Small intestine (tissue), 7 donors: ENCODE measurements around the gene TAF8. TPM values are rescaled to one million over a fixed set of nuclear protein-coding genes. Genes with fewer than 3 reads are reported as not detected.

ENCODE experiments used
- DNase-seq, 2 donors: peaks; one replicate each; pipeline versions ENCODE4 v3.0.0 to v3.0.0-alpha.2; 2013
- FAIRE-seq: peaks from 2 replicates; lab custom pipeline; 2012; peaks lifted over from hg19 to GRCh38; lab: Jason Lieb, UNC
- H3K27ac ChIP-seq, 3 donors: one replicate each; pipeline ENCODE4 v1.5.1; 2013; ENCODE audit warnings: low read length in 2 of 3, mild to moderate bottlenecking in 2 of 3, control low read depth in 1 of 3, inconsistent platforms in 1 of 3, low read depth in 1 of 3, moderate library complexity in 1 of 3
- H3K27me3 ChIP-seq, 3 donors: one replicate each; pipeline ENCODE4 v1.6.1; 2013; ENCODE audit warnings: low read length in 3 of 3, inconsistent platforms in 1 of 3; ENCODE audit not compliant: control insufficient read depth in 3 of 3, insufficient read depth in 3 of 3
- H3K36me3 ChIP-seq, 3 donors: one replicate each; pipeline ENCODE4 v1.6.1; 2013; ENCODE audit warnings: low read length in 3 of 3, inconsistent platforms in 1 of 3, low read depth in 1 of 3, mild to moderate bottlenecking in 1 of 3, moderate library complexity in 1 of 3; ENCODE audit not compliant: control insufficient read depth in 3 of 3, insufficient read depth in 2 of 3
- H3K4me1 ChIP-seq, 3 donors: one replicate each; pipeline ENCODE4 v1.6.1; 2013; ENCODE audit warnings: low read length in 2 of 3, inconsistent platforms in 1 of 3, low read depth in 1 of 3, mild to moderate bottlenecking in 1 of 3, moderate library complexity in 1 of 3; ENCODE audit not compliant: control insufficient read depth in 3 of 3, insufficient read depth in 2 of 3
- H3K4me3 ChIP-seq, 3 donors: one replicate each; pipeline ENCODE4 v1.5.1; 2013; ENCODE audit warnings: low read length in 3 of 3, control low read depth in 1 of 3, inconsistent platforms in 1 of 3, low read depth in 1 of 3, mild to moderate bottlenecking in 1 of 3, moderate library complexity in 1 of 3
- H3K9me3 ChIP-seq, 2 donors: one replicate each; pipeline ENCODE4 v1.6.1; 2013; ENCODE audit warnings: low read depth in 1 of 2, low read length in 1 of 2; ENCODE audit not compliant: control insufficient read depth in 2 of 2, insufficient read depth in 1 of 2
- WGBS, 3 donors: extraction: QIAGEN DNeasy Blood & Tissue Kit; methylation state at CpG; one replicate each; pipeline ENCODE4 v1.1.7; 2013; 5-methylcytosine and 5-hydroxymethylcytosine counted together
- polyA plus RNA-seq, 4 donors: library from polyadenylated mRNA; stranded (reverse) in 3 of 4; unstranded in 1 of 4; fragments of 200-250 nt in 3 of 4; fragments of 120-200 nt in 1 of 4; gene quantifications; one replicate each; pipeline versions ENCODE4 v1.2.1 to v1.2.3, GENCODE V29; 2013
- donor health status: healthy with polysubstance abuse.
- donor health status: control.
- donor health status: control.
- donor health status: Bipolar disorder and iron deficiency.
- donor health status: healthy.

Gene TAF8
- polyA plus RNA-seq, 4 donors: 6.7 to 33.6 (median 10.8) TPM

- H3K9me3 ChIP-seq: no peaks in the 10 kb centered on the region
- H3K4me1 ChIP-seq: peaks cover 3 to 24% (median 4%) of the 10 kb centered on the region in 3 donors
- FAIRE-seq (no peak), DNase-seq (peak; percentile 27 to 48)
- no peak overlapping the region for H3K4me3 ChIP-seq
- WGBS, 3 donors: 3 to 18% (median 12%) methylated on average over 11 of the region's 11 CpGs
- H3K27ac ChIP-seq: no peak overlapping the region
- no peaks in the 10 kb centered on the region for H3K36me3 ChIP-seq
- no peaks in the 10 kb centered on the region for H3K27me3 ChIP-seq
These were observed 40.0 kb upstream of the TAF8 start for GRCh38 chr6:42010185-42010891.

GRCh38 chr6:42010909-42011308 lies 39.4 kb upstream of the TAF8 start:
- no peak for FAIRE-seq
- Histone ChIP-seq H3K4me1 (peaks cover 3 to 18% (median 4%) of the 10 kb centered on the region in 3 donors), H3K27ac (no peak overlapping the region), H3K27me3 (no peaks in the 10 kb centered on the region), H3K4me3 (no peak overlapping the region), H3K9me3 (no peaks in the 10 kb centered on the region), H3K36me3 (no peaks in the 10 kb centered on the region)
- DNase-seq: no peak
- 62 to 73% (median 69%) methylated on average over 1 of the region's 1 CpG for WGBS, 3 donors

DNA sequence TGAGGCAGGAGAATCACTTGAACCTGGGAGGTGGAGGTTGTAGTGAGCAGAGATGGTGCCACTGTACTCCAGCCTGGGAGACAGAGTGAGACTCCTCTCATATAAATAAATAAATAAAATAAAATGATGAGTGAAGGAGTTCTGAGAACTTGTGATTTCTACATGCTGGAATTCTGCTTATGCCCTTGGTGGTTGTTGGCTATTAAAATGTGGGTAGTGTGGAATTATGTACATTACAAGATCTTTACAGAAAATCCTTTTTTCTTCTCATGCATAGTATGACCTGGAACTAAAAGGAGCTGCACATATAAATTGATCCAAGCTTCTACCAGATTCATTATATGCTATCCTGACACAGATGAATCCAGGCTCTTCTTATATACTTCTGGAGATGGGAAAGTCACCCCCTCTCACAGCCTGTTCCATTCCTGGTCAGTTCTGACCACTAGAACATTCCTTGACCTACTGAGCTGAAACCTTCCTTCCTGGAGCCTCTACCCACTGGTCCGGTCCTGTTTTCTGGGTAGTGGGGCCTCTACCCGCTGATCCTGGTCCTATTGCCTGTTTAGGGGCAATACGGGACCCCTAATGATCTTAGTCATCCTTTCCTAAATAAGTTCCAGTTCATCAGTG lies 37.7 kb upstream of the TAF8 start:
- Histone ChIP-seq H3K27ac (no peak overlapping the region), H3K4me1 (peaks cover 3 to 12% (median 4%) of the 10 kb centered on the region in 3 donors), H3K36me3 (no peaks in the 10 kb centered on the region), H3K27me3 (no peaks in the 10 kb centered on the region), H3K9me3 (no peaks in the 10 kb centered on the region), H3K4me3 (no peak overlapping the region)
- no peak for DNase-seq
- 96 to 97% (median 96%) methylated on average over 3 of the region's 3 CpGs for WGBS, 3 donors
- no peak for FAIRE-seq

- 70 to 77% (median 75%) methylated on average over 2 of the region's 2 CpGs for WGBS, 3 donors
- no peak for FAIRE-seq
- Histone ChIP-seq H3K4me3 (no peak overlapping the region), H3K4me1 (peaks cover 3 to 11% (median 4%) of the 10 kb centered on the region in 3 donors), H3K27me3 (no peaks in the 10 kb centered on the region), H3K9me3 (no peaks in the 10 kb centered on the region), H3K27ac (no peak overlapping the region), H3K36me3 (no peaks in the 10 kb centered on the region)
- no peak for DNase-seq
These were observed 37.2 kb upstream of the TAF8 start for GRCh38 chr6:42013134-42013516.

DNA sequence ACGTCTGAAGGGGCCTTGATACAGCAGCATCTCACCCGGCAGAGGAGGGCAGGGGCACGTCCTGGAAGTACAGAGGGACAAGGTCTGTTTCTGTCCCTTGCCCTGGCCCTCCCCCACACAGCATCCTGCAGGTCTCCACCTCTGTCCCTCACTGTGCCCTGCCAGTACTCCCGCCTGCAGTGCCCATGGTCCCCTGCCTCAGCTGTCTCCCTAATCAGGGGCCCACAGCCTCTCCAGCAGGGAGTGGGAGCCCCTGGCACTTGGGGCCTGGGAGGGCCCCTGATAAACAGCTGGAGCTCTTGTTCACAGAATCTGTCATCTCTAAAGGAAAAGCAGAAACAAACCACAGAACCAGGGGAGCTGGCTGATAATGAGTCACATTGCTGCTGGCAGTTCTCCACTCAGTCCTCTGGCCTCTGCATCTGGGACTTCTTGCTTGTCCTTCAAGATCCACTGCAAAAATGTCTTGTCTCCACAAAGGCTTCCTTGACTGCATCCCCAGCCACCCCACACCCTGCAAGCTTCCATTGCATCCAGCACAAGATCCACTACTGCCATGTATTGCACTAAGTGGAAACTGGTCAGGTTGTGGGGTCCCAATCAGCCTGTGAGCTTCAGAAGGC lies 33.2 kb upstream of the TAF8 start:
- no peak overlapping the region for H3K27ac ChIP-seq
- DNase-seq: no peak
- no peak for FAIRE-seq
- no peaks in the 10 kb centered on the region for H3K4me1 ChIP-seq
- no peak overlapping the region for H3K4me3 ChIP-seq
- 30 to 53% (median 50%) methylated on average over 4 of the region's 4 CpGs for whole genome bisulfite sequencing, 3 donors
- no peaks in the 10 kb centered on the region for H3K27me3 ChIP-seq
- no peaks in the 10 kb centered on the region for H3K9me3 ChIP-seq
- H3K36me3 ChIP-seq: peaks cover 0 to 2% (median 0%) of the 10 kb centered on the region in 3 donors

DNA sequence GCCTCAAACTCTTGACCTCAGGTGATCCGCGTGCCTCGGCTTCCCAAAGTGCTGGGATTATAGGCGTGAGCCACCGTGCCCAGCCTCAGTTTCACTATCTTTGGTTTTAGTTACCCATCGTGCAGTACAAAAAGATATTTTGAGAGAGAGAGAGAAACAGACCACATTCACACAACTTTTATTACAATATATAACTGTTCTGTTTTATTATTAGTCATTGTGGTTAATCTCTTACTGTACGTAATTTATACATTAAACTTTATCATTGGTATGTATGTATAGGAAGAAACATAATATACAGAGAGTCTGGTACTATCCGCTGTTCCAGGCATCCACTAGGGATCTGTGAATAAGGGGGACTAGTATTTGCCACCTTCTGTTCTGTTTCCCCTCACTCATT lies 29.4 kb upstream of the TAF8 start:
- Histone ChIP-seq H3K36me3 (peaks cover 0 to 7% (median 0%) of the 10 kb centered on the region in 3 donors), H3K4me3 (no peak overlapping the region), H3K9me3 (no peaks in the 10 kb centered on the region), H3K4me1 (peaks cover 0 to 4% (median 0%) of the 10 kb centered on the region in 3 donors), H3K27me3 (no peaks in the 10 kb centered on the region), H3K27ac (no peak overlapping the region)
- WGBS, 3 donors: 70 to 90% (median 88%) methylated on average over 8 of the region's 8 CpGs
- no peak for FAIRE-seq
- no peak for DNase-seq

DNA sequence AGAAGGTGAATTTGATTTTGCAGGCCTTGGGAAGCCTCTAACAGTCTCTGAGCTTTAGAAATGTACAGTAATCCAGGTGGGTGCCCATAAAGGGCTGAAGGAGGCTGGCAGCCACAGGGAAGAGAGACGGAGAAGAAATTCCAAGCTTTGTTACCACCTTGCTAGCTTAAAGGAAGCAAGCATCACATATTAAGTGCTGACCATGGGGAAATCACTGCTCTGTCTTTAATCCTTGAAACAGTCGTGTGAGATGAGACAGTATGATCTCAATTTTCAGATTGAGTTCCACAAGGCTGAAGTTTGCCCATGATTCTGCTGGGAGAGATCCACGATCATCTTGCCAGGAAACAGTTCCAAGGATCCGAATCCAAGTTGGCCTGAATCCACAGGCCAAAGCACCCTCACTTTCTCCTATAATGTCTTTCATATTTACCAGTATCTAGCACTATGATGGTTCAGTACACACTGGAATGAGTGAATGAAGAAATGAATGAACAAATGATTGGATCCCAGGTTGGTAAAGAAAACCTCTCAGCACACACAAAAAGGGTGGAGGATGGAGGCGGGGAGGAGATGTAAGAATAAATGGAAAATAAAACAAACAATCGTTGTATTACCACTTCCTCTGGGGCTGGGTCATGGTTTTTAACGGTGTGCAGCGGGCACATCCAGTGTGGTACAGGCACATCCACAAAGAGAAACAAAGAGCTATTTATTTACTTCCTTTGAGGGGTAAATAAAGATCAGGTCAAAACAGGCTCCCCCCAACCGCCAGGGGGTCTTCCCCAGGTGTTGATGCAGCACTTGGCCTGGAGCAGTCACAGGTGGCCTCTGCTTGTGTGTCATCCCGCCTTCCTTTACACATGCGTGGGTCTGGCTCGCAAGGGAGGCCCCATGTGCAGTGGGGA lies 28.2 kb upstream of the TAF8 start:
- FAIRE-seq (no peak), DNase-seq (no peak)
- Histone ChIP-seq H3K9me3 (no peaks in the 10 kb centered on the region), H3K36me3 (peaks cover 0 to 7% (median 0%) of the 10 kb centered on the region in 3 donors), H3K27me3 (no peaks in the 10 kb centered on the region), H3K4me3 (no peak overlapping the region), H3K4me1 (peaks cover 0 to 4% (median 0%) of the 10 kb centered on the region in 3 donors), H3K27ac (peak overlapping the region in 1 of 3 donors; percentile 55)
- WGBS, 3 donors: 53 to 80% (median 68%) methylated on average over 12 of the region's 12 CpGs
